Activated CD4-positive, alpha-beta T cell treated with anti-CD3 and anti-CD28 coated beads, Interleukin-2, amount 10 ng/mL, durations not matched to agents 24 days and 14 days (primary cell): ENCODE results near the gene KIF3C. TPM values are rescaled to one million over a fixed set of nuclear protein-coding genes. Genes with fewer than 3 reads are reported as not detected.
A peak's percentile ranks its signal among the peaks of the same experiment; 100 is the strongest.
"Not testable (repeated sequence)": the region's sequence is repeated elsewhere in the genome, so short reads cannot be mapped to it uniquely, and the experiment has no call there.

Experiments
- DNase-seq: peaks from one replicate; pipeline ENCODE4 v3.0.0; 2022
- H3K27ac Mint-ChIP-seq: one replicate; pipeline ENCODE4 v1.8.0; 2022; ENCODE audit warnings: mild to moderate bottlenecking, mixed read lengths
- H3K27me3 Mint-ChIP-seq: one replicate; pipeline ENCODE4 v1.8.0; 2022; ENCODE audit warnings: mixed read lengths
- H3K36me3 Mint-ChIP-seq: one replicate; pipeline ENCODE4 v1.8.0; 2022; ENCODE audit warnings: low read depth, mild to moderate bottlenecking, mixed read lengths
- H3K4me1 Mint-ChIP-seq: one replicate; pipeline ENCODE4 v1.8.0; 2021; ENCODE audit warnings: mixed read lengths
- H3K4me3 Mint-ChIP-seq: one replicate; pipeline ENCODE4 v1.8.0; 2022; ENCODE audit warnings: mild to moderate bottlenecking, moderate library complexity, mixed read lengths
- H3K9me3 Mint-ChIP-seq: one replicate; pipeline ENCODE4 v1.8.0; 2021; ENCODE audit warnings: mixed read lengths
- intact Hi-C: fragments of 100-400 bp; cut with micrococcal nuclease; formaldehyde crosslinking; loops from one replicate; pipeline ENCODE4 v1.15.1; 2023
- total RNA-seq: library from RNA; stranded (reverse); gene quantifications from 2 replicates; pipeline ENCODE4 v1.2.3, GENCODE V29; 2022

Gene KIF3C
- total RNA-seq, 1 donor from 2014 or later: 6.2 TPM

DNA sequence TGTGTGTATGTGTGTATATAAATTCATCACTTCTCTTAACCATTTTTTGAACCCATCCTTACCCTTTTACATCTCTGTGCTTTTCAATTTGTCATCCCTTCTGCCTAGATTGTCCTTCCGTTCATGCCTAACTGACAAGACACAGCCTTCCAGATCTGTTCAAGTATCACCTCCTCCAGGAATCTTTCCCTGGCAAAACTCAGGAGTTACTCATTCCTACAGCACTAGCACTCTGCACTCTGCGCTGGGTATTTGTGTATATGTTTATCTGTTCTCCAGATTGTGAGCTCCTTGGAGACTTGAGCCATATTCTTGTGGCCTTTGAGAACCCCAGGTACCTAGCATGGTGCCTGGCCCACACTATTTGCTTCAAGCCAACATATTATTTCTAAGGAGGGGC lies 77.2 kb downstream of the KIF3C start:
- H3K27me3 Mint-ChIP-seq: peaks cover 8% of the 10 kb centered on the region
- no peak overlapping the region for H3K27ac Mint-ChIP-seq
- H3K9me3 Mint-ChIP-seq: no peaks in the 10 kb centered on the region
- no peaks in the 10 kb centered on the region for H3K36me3 Mint-ChIP-seq
- no peaks in the 10 kb centered on the region for H3K4me1 Mint-ChIP-seq
- intact Hi-C loops: no loop called here
- no peak overlapping the region for H3K4me3 Mint-ChIP-seq
- DNase-seq: no peak

GRCh38 chr2:25903216-25903776 lies 79.0 kb downstream of the KIF3C start:
- H3K36me3 Mint-ChIP-seq: no peaks in the 10 kb centered on the region
- no peaks in the 10 kb centered on the region for H3K4me1 Mint-ChIP-seq
- peaks cover 8% of the 10 kb centered on the region for H3K27me3 Mint-ChIP-seq
- intact Hi-C loops: no loop called here
- no peaks in the 10 kb centered on the region for H3K9me3 Mint-ChIP-seq
- no peak for DNase-seq
- no peak overlapping the region for H3K4me3 Mint-ChIP-seq
- H3K27ac Mint-ChIP-seq: no peak overlapping the region

GRCh38 chr2:25899404-25899970 lies 82.8 kb downstream of the KIF3C start:
- Mint-ChIP-seq H3K4me3 (no peak overlapping the region), H3K36me3 (no peaks in the 10 kb centered on the region), H3K27me3 (peaks cover 7% of the 10 kb centered on the region), H3K27ac (no peak overlapping the region), H3K9me3 (no peaks in the 10 kb centered on the region), H3K4me1 (no peaks in the 10 kb centered on the region)
- DNase-seq: no peak
- intact Hi-C loops: no loop called here

DNA sequence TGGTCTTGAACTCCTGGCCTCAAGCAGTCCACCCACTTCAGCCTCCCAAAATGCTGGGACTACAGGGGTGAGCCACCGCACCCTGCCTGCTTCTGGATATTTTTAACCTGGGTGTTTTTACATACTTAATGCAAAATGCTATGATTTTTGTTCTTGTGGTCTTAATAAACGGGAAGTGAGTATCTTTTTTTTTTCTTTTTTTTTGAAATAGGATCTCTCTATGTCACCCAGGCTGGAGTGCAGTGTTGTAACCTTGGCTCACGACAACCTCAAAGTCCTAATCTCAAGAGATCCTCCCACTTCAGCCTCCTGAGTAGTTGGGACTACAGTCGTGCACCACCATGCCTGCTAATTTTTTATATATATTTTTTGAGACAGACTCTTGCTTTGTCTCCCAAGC lies 84.8 kb downstream of the KIF3C start:
- H3K27ac Mint-ChIP-seq: no peak overlapping the region
- peaks cover 7% of the 10 kb centered on the region for H3K27me3 Mint-ChIP-seq
- no peak for DNase-seq
- no peaks in the 10 kb centered on the region for H3K36me3 Mint-ChIP-seq
- no peak overlapping the region for H3K4me3 Mint-ChIP-seq
- H3K9me3 Mint-ChIP-seq: no peaks in the 10 kb centered on the region
- no peaks in the 10 kb centered on the region for H3K4me1 Mint-ChIP-seq
- intact Hi-C loops: no loop called here

DNA sequence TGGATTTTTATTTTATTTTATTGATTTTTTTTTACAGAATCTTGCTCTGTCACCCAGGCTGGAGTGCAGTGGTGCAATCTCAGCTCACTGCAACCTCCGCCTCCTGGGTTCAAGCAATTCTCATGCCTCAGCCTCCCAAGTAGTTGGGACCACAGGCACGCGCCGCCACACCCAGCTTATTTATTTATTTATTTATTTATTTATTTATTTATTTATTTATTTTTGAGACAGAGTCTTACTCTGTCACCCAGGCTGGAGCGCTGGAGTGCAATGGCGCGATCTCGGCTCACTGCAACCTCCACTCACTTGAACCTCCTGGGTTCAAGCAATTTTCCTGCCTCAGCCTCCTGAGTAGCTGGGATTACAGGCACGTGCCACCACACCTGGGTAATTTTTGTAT lies 86.0 kb downstream of the KIF3C start:
- H3K27ac Mint-ChIP-seq, DNase-seq, intact Hi-C loops, H3K9me3 Mint-ChIP-seq, H3K27me3 Mint-ChIP-seq, H3K36me3 Mint-ChIP-seq, H3K4me1 Mint-ChIP-seq, H3K4me3 Mint-ChIP-seq: not testable (repeated sequence)

DNA sequence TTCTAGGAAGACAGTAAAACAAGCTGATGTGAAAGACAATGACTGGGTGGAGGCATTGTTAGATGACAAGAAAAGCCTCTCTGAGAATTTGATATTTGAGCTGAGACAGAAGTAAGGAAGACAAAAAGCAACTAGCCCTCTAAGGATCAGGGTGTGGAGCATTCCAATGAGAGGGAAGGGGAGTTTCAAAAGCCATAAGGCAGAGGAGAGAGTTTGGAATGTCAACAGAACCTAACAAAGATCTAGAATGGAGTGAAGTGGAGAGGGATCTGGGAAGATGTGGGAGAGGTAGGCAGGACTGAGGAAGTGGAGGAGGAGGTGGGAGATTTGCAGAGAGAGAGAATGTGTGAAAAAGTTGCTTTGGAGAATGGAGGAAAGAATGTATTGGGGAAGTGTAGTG lies 86.7 kb downstream of the KIF3C start:
- Mint-ChIP-seq H3K27me3 (peaks cover 5% of the 10 kb centered on the region), H3K4me1 (no peaks in the 10 kb centered on the region), H3K9me3 (no peaks in the 10 kb centered on the region), H3K27ac (no peak overlapping the region), H3K36me3 (no peaks in the 10 kb centered on the region), H3K4me3 (no peak overlapping the region)
- DNase-seq: no peak
- intact Hi-C loops: no loop called here

DNA sequence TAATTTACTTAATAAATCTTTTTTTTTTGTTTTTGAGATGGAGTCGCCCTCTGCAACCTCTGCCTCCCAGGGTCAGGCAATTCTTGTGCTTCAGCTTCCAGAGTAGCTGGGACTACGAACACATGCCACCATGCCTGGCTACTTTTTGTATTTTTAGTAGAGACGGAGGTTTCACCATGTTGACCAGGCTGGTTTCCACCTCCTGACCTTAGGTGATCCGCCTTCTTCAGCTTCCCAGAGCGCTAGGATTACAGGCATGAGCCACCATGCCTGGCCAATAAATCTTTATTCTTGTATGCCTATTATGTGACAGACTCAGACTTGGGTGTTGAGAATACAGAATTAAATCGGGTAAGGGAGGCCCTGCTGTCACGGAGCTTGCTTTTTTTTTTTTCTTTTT lies 87.3 kb downstream of the KIF3C start:
- H3K27ac Mint-ChIP-seq: no peak overlapping the region
- H3K36me3 Mint-ChIP-seq: no peaks in the 10 kb centered on the region
- H3K27me3 Mint-ChIP-seq: peaks cover 5% of the 10 kb centered on the region
- intact Hi-C loops: no loop called here
- no peak for DNase-seq
- no peaks in the 10 kb centered on the region for H3K9me3 Mint-ChIP-seq
- no peaks in the 10 kb centered on the region for H3K4me1 Mint-ChIP-seq
- H3K4me3 Mint-ChIP-seq: no peak overlapping the region

GRCh38 chr2:25894135-25894830 lies 88.0 kb downstream of the KIF3C start:
- Mint-ChIP-seq H3K27ac (no peak overlapping the region), H3K36me3 (no peaks in the 10 kb centered on the region), H3K4me3 (no peak overlapping the region), H3K27me3 (peaks cover 5% of the 10 kb centered on the region), H3K9me3 (no peaks in the 10 kb centered on the region), H3K4me1 (no peaks in the 10 kb centered on the region)
- intact Hi-C loops: no loop called here
- DNase-seq: no peak

GRCh38 chr2:25891672-25892071 lies 90.6 kb downstream of the KIF3C start:
- DNase-seq: no peak
- Mint-ChIP-seq H3K9me3 (no peaks in the 10 kb centered on the region), H3K4me1 (no peaks in the 10 kb centered on the region), H3K27ac (no peak overlapping the region), H3K4me3 (no peak overlapping the region), H3K36me3 (no peaks in the 10 kb centered on the region), H3K27me3 (peaks cover 7% of the 10 kb centered on the region)
- intact Hi-C loops: no loop called here

DNA sequence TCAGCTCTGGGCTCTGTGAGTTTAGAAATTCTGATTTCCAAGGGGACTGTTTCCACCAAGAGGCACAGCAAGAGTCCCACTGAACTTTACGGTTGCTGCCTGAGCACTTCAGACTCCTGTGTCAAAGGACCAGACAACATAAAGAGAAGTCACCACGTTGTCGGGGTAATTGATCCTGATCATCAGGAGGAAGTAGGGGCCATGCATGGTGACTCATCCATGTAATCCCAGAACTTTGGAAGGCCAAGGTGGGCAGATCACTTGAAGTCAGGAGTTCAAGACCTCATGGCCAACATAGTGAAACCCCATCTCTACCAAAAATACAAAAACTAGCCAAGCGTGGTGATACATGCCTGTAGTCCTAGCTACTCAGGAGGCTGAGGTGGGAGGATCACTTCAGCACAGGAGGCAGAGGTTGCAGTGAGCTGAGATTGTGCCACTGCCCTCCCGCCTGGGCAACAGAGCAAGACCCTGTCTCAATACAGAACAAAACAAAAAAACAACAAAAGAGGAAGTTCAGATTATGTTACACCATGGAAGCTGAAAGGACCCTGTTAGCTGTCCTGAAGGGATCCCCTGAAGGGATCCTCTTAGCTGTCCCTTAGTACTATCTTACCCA lies 94.6 kb downstream of the KIF3C start:
- intact Hi-C loops: no loop called here
- peaks cover 11% of the 10 kb centered on the region for H3K27me3 Mint-ChIP-seq
- H3K9me3 Mint-ChIP-seq: no peaks in the 10 kb centered on the region
- H3K4me1 Mint-ChIP-seq: peaks cover 2% of the 10 kb centered on the region
- DNase-seq: no peak
- no peak overlapping the region for H3K4me3 Mint-ChIP-seq
- H3K36me3 Mint-ChIP-seq: no peaks in the 10 kb centered on the region
- H3K27ac Mint-ChIP-seq: no peak overlapping the region

DNA sequence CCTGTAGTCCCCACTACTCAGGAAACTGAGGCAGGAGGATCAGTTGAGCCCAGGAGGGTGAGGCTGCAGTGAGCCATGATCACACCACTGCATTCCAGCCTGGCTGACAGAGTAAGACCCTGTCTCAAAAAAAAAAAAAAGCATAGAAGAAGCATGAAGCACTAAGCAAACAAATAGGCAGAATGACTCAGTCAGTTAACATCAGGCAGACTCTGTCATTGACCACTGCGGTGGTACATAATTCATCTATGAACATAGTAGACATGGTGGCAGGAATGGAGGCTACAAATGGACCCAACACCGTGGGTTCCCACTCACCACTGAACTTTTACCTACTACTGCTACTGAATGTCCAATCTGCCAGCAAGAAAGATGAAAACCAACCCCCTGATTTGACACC lies 96.4 kb downstream of the KIF3C start:
- no peak overlapping the region for H3K4me3 Mint-ChIP-seq
- H3K27ac Mint-ChIP-seq: no peak overlapping the region
- DNase-seq: no peak
- H3K4me1 Mint-ChIP-seq: peaks cover 6% of the 10 kb centered on the region
- no peaks in the 10 kb centered on the region for H3K36me3 Mint-ChIP-seq
- no peaks in the 10 kb centered on the region for H3K9me3 Mint-ChIP-seq
- peaks cover 11% of the 10 kb centered on the region for H3K27me3 Mint-ChIP-seq
- intact Hi-C loops: no loop called here

DNA sequence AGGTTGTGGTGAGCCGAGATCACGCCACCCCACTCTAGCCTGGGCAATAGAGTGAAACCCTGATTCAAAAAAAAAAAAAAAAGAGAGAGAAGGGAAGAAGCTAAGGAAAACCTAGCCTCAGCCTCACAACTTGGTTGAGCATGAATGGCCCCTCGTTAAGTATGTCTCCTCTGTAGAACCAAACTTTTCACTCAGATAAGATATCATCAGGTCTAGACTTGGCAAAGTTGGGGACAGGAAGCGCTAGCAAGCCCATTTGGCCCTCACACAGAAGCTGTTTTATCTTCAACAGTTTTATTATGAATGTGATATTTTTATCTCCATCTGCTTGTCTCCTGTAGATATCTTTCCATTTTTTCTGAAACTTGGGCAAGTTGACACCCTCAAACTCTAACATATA lies 100.5 kb downstream of the KIF3C start:
- peaks cover 9% of the 10 kb centered on the region for H3K9me3 Mint-ChIP-seq
- H3K4me3 Mint-ChIP-seq: no peak overlapping the region
- H3K27ac Mint-ChIP-seq: no peak overlapping the region
- peaks cover 24% of the 10 kb centered on the region for H3K4me1 Mint-ChIP-seq
- intact Hi-C loops: no loop called here
- DNase-seq: no peak
- peaks cover 5% of the 10 kb centered on the region for H3K36me3 Mint-ChIP-seq
- peaks cover 11% of the 10 kb centered on the region for H3K27me3 Mint-ChIP-seq

DNA sequence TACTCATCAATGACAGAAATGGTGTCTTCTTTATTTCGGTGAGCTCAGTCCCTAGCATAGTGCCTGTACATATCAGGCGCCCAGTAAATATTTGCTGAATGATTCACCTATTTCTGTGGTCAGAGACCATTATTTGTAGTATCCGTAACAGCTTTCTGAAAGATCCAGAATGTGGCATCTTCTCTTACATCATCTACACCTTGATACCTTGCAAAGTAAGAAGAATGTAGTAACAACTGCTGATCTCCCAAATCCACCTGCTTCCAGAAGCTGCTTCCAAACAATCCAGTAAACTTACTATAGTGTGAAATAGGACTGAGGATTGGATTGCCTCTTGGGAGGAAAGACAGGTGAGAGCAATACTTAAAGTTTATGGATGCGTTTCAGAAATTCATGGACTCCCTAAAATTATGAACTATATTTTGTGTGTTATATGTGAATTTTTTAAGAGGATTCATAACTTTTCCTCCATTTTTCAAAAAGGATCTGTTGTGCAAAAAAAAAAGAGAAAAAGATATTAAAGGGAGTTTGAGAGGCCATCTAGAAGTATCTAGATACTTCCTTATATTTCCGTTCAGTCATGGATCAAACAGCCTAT lies 103.1 kb downstream of the KIF3C start:
- peaks cover 9% of the 10 kb centered on the region for H3K9me3 Mint-ChIP-seq
- intact Hi-C loops: loop anchor here (2.0 to 10.0 kb wide), 6 partner anchors 47 to 468 kb away; partner anchors contain the start of genes ADGRF3, DTNB, HADHA and HADHB
- peaks cover 4% of the 10 kb centered on the region for H3K27me3 Mint-ChIP-seq
- H3K36me3 Mint-ChIP-seq: peaks cover 16% of the 10 kb centered on the region
- peak overlapping the region; percentile 96 for H3K4me3 Mint-ChIP-seq
- DNase-seq: no peak
- H3K4me1 Mint-ChIP-seq: peaks cover 36% of the 10 kb centered on the region
- H3K27ac Mint-ChIP-seq: peak overlapping the region; percentile 96
